Measurements from ENCODE around the gene MORN1. TPM values are rescaled to one million over a fixed set of nuclear protein-coding genes. Genes with fewer than 3 reads are reported as not detected.

Gene MORN1
- polyA plus RNA-seq, 1 experiment: 3.7 TPM

DNA sequence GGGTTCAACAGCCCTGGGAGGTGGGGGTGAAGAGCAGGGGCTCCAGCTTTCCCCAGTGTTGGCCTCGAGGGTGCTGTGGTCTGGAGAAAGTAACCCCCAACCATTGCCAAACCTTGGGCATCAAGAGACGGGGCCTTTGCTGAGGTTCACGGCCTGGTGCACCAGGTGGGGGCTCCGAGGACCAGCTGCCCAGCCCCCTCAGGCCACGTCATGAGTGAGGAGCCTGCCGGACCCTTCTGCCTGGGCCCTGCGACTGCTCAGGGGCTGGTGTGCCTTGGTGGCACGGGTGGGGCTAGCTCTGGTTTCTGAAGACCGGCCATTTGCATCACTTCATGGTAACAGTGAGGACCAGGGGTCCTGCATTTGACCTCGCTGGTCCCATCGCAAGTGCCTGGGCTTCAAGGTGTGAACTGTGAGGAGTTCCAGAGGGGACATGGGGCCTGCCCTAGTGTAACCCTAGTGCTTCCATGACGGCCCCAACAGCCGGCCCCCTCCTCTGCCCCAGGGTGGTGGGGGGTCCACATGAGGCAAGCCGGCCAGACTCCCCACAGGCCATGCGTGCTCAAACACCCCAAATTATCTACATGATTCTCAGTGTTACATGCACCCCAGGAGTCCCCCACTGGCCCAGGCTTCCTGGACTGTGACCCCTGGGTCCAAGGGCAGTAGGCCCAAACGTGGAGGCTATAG is 13.5 kb downstream of the MORN1 start:
- ChIA-PET POLR2A (no interaction called here), CTCF (interaction anchor here (1.2 to 11.7 kb wide), 2 partner anchors 183 to 204 kb away, joined by 3 to 328 read pairs; partner anchors contain the start of gene FAAP20)
- TF ChIP-seq, protein P1, sequence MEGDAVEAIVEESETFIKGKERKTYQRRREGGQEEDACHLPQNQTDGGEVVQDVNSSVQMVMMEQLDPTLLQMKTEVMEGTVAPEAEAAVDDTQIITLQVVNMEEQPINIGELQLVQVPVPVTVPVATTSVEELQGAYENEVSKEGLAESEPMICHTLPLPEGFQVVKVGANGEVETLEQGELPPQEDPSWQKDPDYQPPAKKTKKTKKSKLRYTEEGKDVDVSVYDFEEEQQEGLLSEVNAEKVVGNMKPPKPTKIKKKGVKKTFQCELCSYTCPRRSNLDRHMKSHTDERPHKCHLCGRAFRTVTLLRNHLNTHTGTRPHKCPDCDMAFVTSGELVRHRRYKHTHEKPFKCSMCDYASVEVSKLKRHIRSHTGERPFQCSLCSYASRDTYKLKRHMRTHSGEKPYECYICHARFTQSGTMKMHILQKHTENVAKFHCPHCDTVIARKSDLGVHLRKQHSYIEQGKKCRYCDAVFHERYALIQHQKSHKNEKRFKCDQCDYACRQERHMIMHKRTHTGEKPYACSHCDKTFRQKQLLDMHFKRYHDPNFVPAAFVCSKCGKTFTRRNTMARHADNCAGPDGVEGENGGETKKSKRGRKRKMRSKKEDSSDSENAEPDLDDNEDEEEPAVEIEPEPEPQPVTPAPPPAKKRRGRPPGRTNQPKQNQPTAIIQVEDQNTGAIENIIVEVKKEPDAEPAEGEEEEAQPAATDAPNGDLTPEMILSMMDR (IDR thresholded peaks at IDR 0.05; ENCODE audit: insufficient read depth, low read depth, low read length): no peak
- DNase-seq (ENCODE audit: low read depth): no peak
- Histone ChIP-seq H3K27me3 (ENCODE audit: control insufficient read depth, insufficient read depth, low read length) (no peaks in the 10 kb centered on the region), H3K4me3 (ENCODE audit: low read depth, low read length) (no peak overlapping the region), H3K36me3 (ENCODE audit: control insufficient read depth, insufficient read depth, low read length) (no peaks in the 10 kb centered on the region; the same call in 1 of the 2 replicates)

DNA sequence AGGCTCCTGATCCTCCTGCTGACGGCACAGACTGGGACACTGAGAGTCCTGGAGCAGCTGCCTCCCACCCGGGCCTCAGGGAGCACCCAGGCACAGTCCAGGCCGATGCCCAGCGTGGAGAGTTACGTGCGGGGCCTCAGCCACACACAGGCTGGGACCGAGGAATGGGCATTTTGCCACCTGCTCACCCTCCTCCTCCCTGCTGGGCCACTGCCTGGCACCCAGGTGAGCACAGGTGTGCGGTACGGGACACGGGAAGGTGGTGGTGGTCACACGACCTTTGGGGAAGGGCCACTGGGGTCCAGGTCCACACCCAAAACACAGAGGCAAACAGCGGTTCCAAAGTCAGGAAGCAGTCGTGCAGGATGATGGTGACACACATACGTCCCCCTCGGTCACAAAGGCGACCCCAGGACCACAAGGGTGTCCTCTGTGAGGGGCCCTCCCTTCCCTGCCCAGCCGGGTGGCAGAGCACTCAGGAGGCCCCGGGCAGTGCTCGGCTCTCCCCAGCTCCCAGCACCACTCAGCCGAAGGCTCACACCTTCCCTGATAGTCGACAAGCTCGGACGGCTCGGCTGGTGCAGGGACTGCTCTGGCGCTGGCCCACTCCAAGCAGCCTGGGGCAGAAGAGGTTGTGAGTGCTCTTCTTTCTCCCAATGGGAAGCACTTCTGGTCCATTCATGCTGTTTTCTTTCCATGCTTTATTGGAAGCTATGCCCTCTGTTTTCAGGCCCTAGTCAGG is 14.3 kb downstream of the MORN1 start:
- no peaks in the 10 kb centered on the region for H3K27me3 ChIP-seq (ENCODE audit: control insufficient read depth, insufficient read depth, low read length)
- DNase-seq (ENCODE audit: low read depth): no peak
- H3K4me3 ChIP-seq (ENCODE audit: low read depth, low read length): no peak overlapping the region
- no peaks in the 10 kb centered on the region; the same call in 1 of the 2 replicates for H3K36me3 ChIP-seq (ENCODE audit: control insufficient read depth, insufficient read depth, low read length)
- POLR2A ChIA-PET: interaction anchor here (0.5 kb wide), 1 partner anchor 178 kb away, joined by 6 read pairs; no protein-coding TSS in a partner anchor
- CTCF ChIA-PET: interaction anchor here (1.2 to 11.7 kb wide), 2 partner anchors 183 to 203 kb away, joined by 3 to 328 read pairs; partner anchors contain the start of gene FAAP20
- TF ChIP-seq, protein P1 (IDR thresholded peaks at IDR 0.05; ENCODE audit: insufficient read depth, low read depth, low read length): no peak

DNA sequence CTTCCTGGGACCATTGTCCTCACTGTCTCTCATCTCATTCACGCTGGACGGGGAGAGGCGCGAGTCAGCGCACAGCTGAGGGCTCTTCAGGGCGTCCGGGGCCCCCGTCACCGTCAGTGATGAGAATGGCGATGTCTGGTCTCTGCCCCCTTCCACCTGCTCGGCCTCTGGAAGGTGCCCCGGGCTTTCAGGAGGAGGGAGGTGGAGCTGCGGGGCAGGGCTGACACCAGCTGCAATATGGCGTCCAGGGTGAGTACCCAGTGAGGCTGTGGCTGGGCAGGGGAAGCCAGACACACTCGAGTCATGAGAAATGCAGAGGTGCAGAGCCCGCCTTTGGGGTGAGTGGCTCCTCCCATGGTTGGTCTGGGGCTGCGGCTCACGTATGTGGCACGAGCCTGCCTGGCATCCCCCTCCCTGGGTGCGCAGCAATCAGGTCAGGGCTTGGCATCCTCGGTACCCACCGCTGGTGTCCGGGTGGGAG is 15.1 kb downstream of the MORN1 start:
- Histone ChIP-seq H3K27me3 (ENCODE audit: control insufficient read depth, insufficient read depth, low read length) (no peaks in the 10 kb centered on the region), H3K4me3 (ENCODE audit: low read depth, low read length) (no peak overlapping the region), H3K36me3 (ENCODE audit: control insufficient read depth, insufficient read depth, low read length) (no peaks in the 10 kb centered on the region; the same call in 1 of the 2 replicates)
- no peak for DNase-seq (ENCODE audit: low read depth)
- TF ChIP-seq, protein P1 (IDR thresholded peaks at IDR 0.05; ENCODE audit: insufficient read depth, low read depth, low read length): no peak
- POLR2A ChIA-PET: no interaction called here
- CTCF ChIA-PET: interaction anchor here (11.7 kb wide), 1 partner anchor 182 kb away, joined by 328 read pairs; the partner anchor contains the start of gene FAAP20

DNA sequence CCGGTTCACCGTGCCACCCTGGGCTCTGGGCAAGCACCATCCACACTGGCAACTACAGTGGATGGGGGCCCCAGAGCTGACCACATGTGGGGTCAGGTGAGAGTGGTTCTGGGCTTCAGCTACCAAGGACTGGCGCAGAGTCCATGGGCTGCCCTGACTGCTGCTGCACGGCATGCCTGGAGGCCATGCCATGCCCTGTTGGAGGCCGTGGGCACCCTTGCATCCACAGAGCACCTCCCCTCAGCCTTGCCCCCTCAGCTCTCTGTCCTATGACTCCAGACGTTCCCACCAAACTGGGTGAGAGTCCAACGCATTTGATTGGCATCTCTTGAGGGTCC is 15.5 kb downstream of the MORN1 start:
- POLR2A ChIA-PET: no interaction called here
- DNase-seq (ENCODE audit: low read depth): no peak
- Histone ChIP-seq H3K4me3 (ENCODE audit: low read depth, low read length) (no peak overlapping the region), H3K36me3 (ENCODE audit: control insufficient read depth, insufficient read depth, low read length) (no peaks in the 10 kb centered on the region; the same call in 1 of the 2 replicates), H3K27me3 (ENCODE audit: control insufficient read depth, insufficient read depth, low read length) (no peaks in the 10 kb centered on the region)
- TF ChIP-seq, protein P1 (IDR thresholded peaks at IDR 0.05; ENCODE audit: insufficient read depth, low read depth, low read length): no peak
- CTCF ChIA-PET: interaction anchor here (11.7 kb wide), 1 partner anchor 181 kb away, joined by 328 read pairs; the partner anchor contains the start of gene FAAP20
